SK-N-SH (cell line): Measurements from ENCODE around the gene GARRE1. TPM values are rescaled to one million over a fixed set of nuclear protein-coding genes. Genes with fewer than 3 reads are reported as not detected.

Experiments used
- CTCF ChIA-PET: fragments of 300-600, 350-600 bp; formaldehyde crosslinking; extraction: SDS; loops from one replicate; lab custom pipeline; 2021; lab: Yijun Ruan, JAX
- POLR2A ChIA-PET: fragments of 350-600 bp; sonication (Branson Sonifier 250); formaldehyde crosslinking; extraction: SDS; loops from one replicate; lab custom pipeline; 2020; ENCODE audit warnings: antibody characterized with exemption, inconsistent platforms; lab: Yijun Ruan, JAX
- DNase-seq: peaks from one replicate; pipeline ENCODE4 v3.0.0; 2012
- H2AFZ ChIP-seq: fragments of 200-600 bp; sonication (generic); 2 replicates; pipeline ENCODE4 v1.8.1; 2016; ENCODE audit warnings: antibody characterized with exemption, mild to moderate bottlenecking, low read depth
- H3F3A ChIP-seq: fragments of 200-600 bp; sonication (generic); replicated peaks from 2 replicates; pipeline ENCODE3; 2016; ENCODE audit warnings: antibody characterized with exemption, mild to moderate bottlenecking; ENCODE audit not compliant: insufficient read depth
- H3K27ac ChIP-seq, 2 experiments: fragments of 200-500 bp in 1 of 2; fragments of 200-600 bp in 1 of 2; sonication (Bioruptor generic) in 1 of 2; sonication (generic), shearing (Covaris generic) in 1 of 2; 2 replicates each; pipeline versions ENCODE4 v1.5.1 to v1.6.1; 2014 to 2016; ENCODE audit warnings: low read depth in 2 of 2, inconsistent platforms in 1 of 2, low read length in 1 of 2, mild to moderate bottlenecking in 1 of 2, mixed read lengths in 1 of 2
- H3K27me3 ChIP-seq: fragments of 200-600 bp; sonication (generic), shearing (Covaris generic); 2 replicates; pipeline ENCODE4 v1.6.1; 2016; ENCODE audit warnings: mixed run types; ENCODE audit not compliant: insufficient read depth
- H3K36me3 ChIP-seq, 2 experiments: fragments of 200-500 bp in 1 of 2; fragments of 200-600 bp in 1 of 2; sonication (Bioruptor generic) in 1 of 2; sonication (generic) in 1 of 2; replicated peaks in 1 of 2; 2 replicates each; pipeline versions ENCODE3 to v1.5.1; 2014 to 2016; ENCODE audit warnings: low read length in 1 of 2, mild to moderate bottlenecking in 1 of 2; ENCODE audit not compliant: insufficient read depth in 2 of 2, control insufficient read depth in 1 of 2
- H3K4me1 ChIP-seq, 2 experiments: fragments of 200-500 bp in 1 of 2; fragments of 200-600 bp in 1 of 2; sonication (Bioruptor generic) in 1 of 2; sonication (generic), shearing (Covaris generic) in 1 of 2; 2 replicates each; pipeline versions ENCODE4 v1.5.1 to v1.6.1; 2014 to 2016; ENCODE audit warnings: low read depth in 1 of 2, low read length in 1 of 2, mixed run types in 1 of 2; ENCODE audit not compliant: insufficient read depth in 2 of 2, control insufficient read depth in 1 of 2
- H3K4me2 ChIP-seq: fragments of 200-600 bp; sonication (generic), shearing (Covaris generic); 2 replicates; pipeline ENCODE4 v1.6.1; 2017; ENCODE audit warnings: mixed run types
- H3K4me3 ChIP-seq, 2 experiments: fragments of 200-500 bp in 1 of 2; fragments of 200-600 bp in 1 of 2; sonication (Bioruptor generic) in 1 of 2; sonication (generic), shearing (Covaris generic) in 1 of 2; 2 replicates each; pipeline versions ENCODE4 v1.5.1 to v1.8.1; 2014 to 2016; ENCODE audit warnings: low read depth in 2 of 2, inconsistent platforms in 1 of 2, low read length in 1 of 2, mild to moderate bottlenecking in 1 of 2, mixed read lengths in 1 of 2, moderate library complexity in 1 of 2
- H3K79me2 ChIP-seq: fragments of 200-600 bp; sonication (generic); 2 replicates; pipeline ENCODE4 v1.8.1; 2017; ENCODE audit warnings: mild to moderate bottlenecking; ENCODE audit not compliant: insufficient read depth
- H3K9ac ChIP-seq: fragments of 200-600 bp; sonication (generic); 2 replicates; pipeline ENCODE4 v1.6.1; 2017; ENCODE audit warnings: mixed run types
- H3K9me2 ChIP-seq: fragments of 200-600 bp; sonication (generic); 2 replicates; pipeline ENCODE4 v1.6.1; 2017; ENCODE audit warnings: mixed run types
- H3K9me3 ChIP-seq: fragments of 200-600 bp; sonication (generic); 2 replicates; pipeline ENCODE4 v1.6.1; 2017; ENCODE audit warnings: mixed run types, mild to moderate bottlenecking, moderate library complexity
- H4K20me1 ChIP-seq: fragments of 200-600 bp; sonication (generic); 2 replicates; pipeline ENCODE4 v1.6.1; 2017; ENCODE audit warnings: mild to moderate bottlenecking, mixed run types; ENCODE audit not compliant: insufficient read depth
- CHD2 ChIP-seq: fragments of 150-350 bp; IDR thresholded peaks from 2 replicates; pipeline ENCODE4 v1.6.1; 2018; ENCODE audit warnings: low read length; ENCODE audit not compliant: partially characterized antibody
- ELF1 ChIP-seq: IDR thresholded peaks from 2 replicates; pipeline ENCODE4 v1.4.0; 2012
- EP300 ChIP-seq, 2 experiments: IDR thresholded peaks; 2 replicates each; pipeline versions ENCODE4 v1.4.0 to v1.6.1; 2012; ENCODE audit warnings: borderline replicate concordance in 1 of 2, low read depth in 1 of 2, low read length in 1 of 2
- EZH2phosphoT487 ChIP-seq: fragments of 200-600 bp; sonication (generic); IDR thresholded peaks from 2 replicates; pipeline ENCODE4 v1.6.1; 2017; ENCODE audit warnings: low read depth, mixed run types, mild to moderate bottlenecking, antibody characterized with exemption, moderate library complexity, borderline replicate concordance
- FOSL2 ChIP-seq: IDR thresholded peaks from 2 replicates; pipeline ENCODE4 v1.4.0; 2012; ENCODE audit warnings: low read depth, mild to moderate bottlenecking, moderate library complexity, borderline replicate concordance
- FOXM1 ChIP-seq: IDR thresholded peaks from 2 replicates; pipeline ENCODE4 v1.4.0; 2012; ENCODE audit warnings: low read depth, mild to moderate bottlenecking
- GATA2 ChIP-seq: sonication (generic); formaldehyde crosslinking; IDR thresholded peaks from 2 replicates; pipeline ENCODE4 v1.5.0; 2020; ENCODE audit warnings: mild to moderate bottlenecking, missing genetic modification reagents
- JUND ChIP-seq: IDR thresholded peaks from 2 replicates; pipeline ENCODE4 v1.4.0; 2012
- POLR2AphosphoS5 ChIP-seq: IDR thresholded peaks from 2 replicates; pipeline ENCODE4 v1.6.1; 2012; ENCODE audit warnings: low read depth, low read length
- RAD21 ChIP-seq: IDR thresholded peaks from 2 replicates; pipeline ENCODE4 v1.6.1; 2012; ENCODE audit warnings: mild to moderate bottlenecking, low read length
- RXRA ChIP-seq: IDR thresholded peaks from 2 replicates; pipeline ENCODE4 v1.4.0; 2012; ENCODE audit warnings: low read depth, mild to moderate bottlenecking, borderline replicate concordance
- SIN3A ChIP-seq: IDR thresholded peaks from 2 replicates; pipeline ENCODE4 v1.6.1; 2012; ENCODE audit warnings: low read depth, mild to moderate bottlenecking, low read length, moderate library complexity, borderline replicate concordance
- SMC3 ChIP-seq: IDR thresholded peaks from 2 replicates; pipeline ENCODE4 v1.6.1; 2012; ENCODE audit warnings: low read depth, low read length, improper control_type of control experiment
- TCF12 ChIP-seq: IDR thresholded peaks from 2 replicates; pipeline ENCODE4 v1.4.0; 2012
- TEAD4 ChIP-seq: IDR thresholded peaks from 2 replicates; pipeline ENCODE4 v1.4.0; 2012; ENCODE audit warnings: mild to moderate bottlenecking, borderline replicate concordance; ENCODE audit not compliant: insufficient read depth
- YY1 ChIP-seq: IDR thresholded peaks from 2 replicates; pipeline ENCODE4 v1.4.0; 2012; ENCODE audit warnings: low read depth, mild to moderate bottlenecking
- WGBS: methylation state at CpG from one replicate; pipeline ENCODE4 v1.1.6; 2017; ENCODE audit warnings: low lambda C conversion rate; 5-methylcytosine and 5-hydroxymethylcytosine counted together
- polyA plus RNA-seq, 3 experiments: library from polyadenylated mRNA; depleted of rRNA; stranded (reverse); fragments of >200 nt; gene quantifications; 2 replicates each; pipeline ENCODE4 v1.2.3, GENCODE V29; 2012
- TF ChIP-seq, protein P1 (sequence below): fragments of 200-600 bp; sonication (generic); IDR thresholded peaks from 2 replicates; pipeline ENCODE4 v1.6.1; 2017; ENCODE audit warnings: antibody characterized with exemption, mild to moderate bottlenecking, moderate library complexity
- TF ChIP-seq, protein P2 (sequence below): IDR thresholded peaks from 2 replicates; pipeline ENCODE4 v1.4.0; 2012; ENCODE audit warnings: low read depth
- TF ChIP-seq, protein P3 (sequence below): IDR thresholded peaks from 2 replicates; pipeline ENCODE4; 2012
- TF ChIP-seq, protein P4 (sequence below): IDR thresholded peaks from 2 replicates; pipeline ENCODE4 v1.6.1; 2012; ENCODE audit warnings: mild to moderate bottlenecking, low read depth, low read length, moderate library complexity
- TF ChIP-seq, protein P5 (sequence below): fragments of 150-350 bp; IDR thresholded peaks from 2 replicates; pipeline ENCODE4 v1.6.1; 2017; ENCODE audit warnings: antibody characterized with exemption, low read length, low read depth, borderline replicate concordance

GARRE1 gene
- polyA plus RNA-seq, 1 of the 3 experiments (the other 2 are of a cell fraction): 9.7 TPM

DNA sequence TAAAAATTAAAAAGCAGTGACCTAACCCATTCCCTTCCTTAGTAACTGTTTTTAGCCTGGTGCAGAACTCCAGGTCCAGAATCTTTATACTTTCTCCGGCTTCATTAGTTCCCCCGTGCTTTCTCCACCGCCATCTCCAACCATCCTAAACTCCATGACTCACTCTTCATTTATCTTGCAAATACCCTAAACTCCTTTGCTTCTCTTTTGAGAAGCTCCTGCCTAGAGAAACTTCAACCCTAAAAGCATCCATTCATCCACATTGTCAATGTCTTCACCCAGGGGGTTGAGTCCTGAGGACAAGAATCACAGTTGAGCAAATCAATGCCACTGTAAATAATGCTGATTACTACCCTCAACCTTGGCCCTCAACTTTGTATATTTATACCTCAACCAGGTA lies 17.1 kb upstream of the GARRE1 start:
- CTCF ChIA-PET: interaction anchor here (1.4 kb wide), 1 partner anchor 101 kb away, joined by 5 read pairs; no protein-coding TSS in a partner anchor
- Histone ChIP-seq H3K36me3 (no peaks in the 10 kb centered on the region), H3K9ac (no peak overlapping the region)

DNA sequence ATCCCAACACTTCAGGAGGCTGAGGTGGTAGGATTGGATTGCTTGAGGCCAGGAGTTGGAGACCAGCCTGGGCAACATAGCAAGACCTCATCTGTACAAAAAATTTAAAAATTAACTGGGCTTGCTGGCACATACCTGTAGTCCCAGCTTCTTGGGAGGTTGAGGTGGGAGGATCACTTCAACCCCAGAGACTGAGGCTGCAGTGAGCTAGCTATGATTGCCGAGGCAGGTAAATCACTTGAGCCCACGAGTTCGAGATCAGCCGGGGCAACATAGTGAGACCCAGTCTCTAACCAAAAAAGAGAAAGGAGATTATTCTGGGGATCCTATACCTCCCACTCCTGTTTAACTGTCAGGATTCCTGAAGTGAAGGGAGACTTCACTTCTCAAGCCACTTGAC lies 16.4 kb upstream of the GARRE1 start:
- CTCF ChIA-PET: interaction anchor here (1.4 kb wide), 1 partner anchor 100 kb away, joined by 5 read pairs; no protein-coding TSS in a partner anchor
- no peaks in the 10 kb centered on the region for H3K9me3 ChIP-seq
- no peaks in the 10 kb centered on the region for H3K27me3 ChIP-seq
- no peaks in the 10 kb centered on the region for H3K36me3 ChIP-seq
- H3K9me2 ChIP-seq: no peaks in the 10 kb centered on the region
- 0 out of 2 replicates have a peak, but pooled peaks cover 3% of the 10 kb centered on the region for H3K79me2 ChIP-seq
- no peak overlapping the region for H3K4me2 ChIP-seq
- TF ChIP-seq, protein P1, sequence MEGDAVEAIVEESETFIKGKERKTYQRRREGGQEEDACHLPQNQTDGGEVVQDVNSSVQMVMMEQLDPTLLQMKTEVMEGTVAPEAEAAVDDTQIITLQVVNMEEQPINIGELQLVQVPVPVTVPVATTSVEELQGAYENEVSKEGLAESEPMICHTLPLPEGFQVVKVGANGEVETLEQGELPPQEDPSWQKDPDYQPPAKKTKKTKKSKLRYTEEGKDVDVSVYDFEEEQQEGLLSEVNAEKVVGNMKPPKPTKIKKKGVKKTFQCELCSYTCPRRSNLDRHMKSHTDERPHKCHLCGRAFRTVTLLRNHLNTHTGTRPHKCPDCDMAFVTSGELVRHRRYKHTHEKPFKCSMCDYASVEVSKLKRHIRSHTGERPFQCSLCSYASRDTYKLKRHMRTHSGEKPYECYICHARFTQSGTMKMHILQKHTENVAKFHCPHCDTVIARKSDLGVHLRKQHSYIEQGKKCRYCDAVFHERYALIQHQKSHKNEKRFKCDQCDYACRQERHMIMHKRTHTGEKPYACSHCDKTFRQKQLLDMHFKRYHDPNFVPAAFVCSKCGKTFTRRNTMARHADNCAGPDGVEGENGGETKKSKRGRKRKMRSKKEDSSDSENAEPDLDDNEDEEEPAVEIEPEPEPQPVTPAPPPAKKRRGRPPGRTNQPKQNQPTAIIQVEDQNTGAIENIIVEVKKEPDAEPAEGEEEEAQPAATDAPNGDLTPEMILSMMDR: no peak
- TF ChIP-seq POLR2AphosphoS5 (no peak), FOXM1 (no peak), ELF1 (no peak), FOSL2 (no peak), RAD21 (no peak), CHD2 (no peak), YY1 (no peak), EZH2phosphoT487 (no peak), TCF12 (no peak), SMC3 (no peak), JUND (no peak), TEAD4 (no peak), GATA2 (CRISPR knock-in tag) (no peak), SIN3A (no peak), EP300 (IDR thresholded peaks at IDR 0.05; ENCODE audit: borderline replicate concordance in 1 of 2, low read depth in 1 of 2, low read length in 1 of 2) (no peak)
- TF ChIP-seq, protein P2, sequence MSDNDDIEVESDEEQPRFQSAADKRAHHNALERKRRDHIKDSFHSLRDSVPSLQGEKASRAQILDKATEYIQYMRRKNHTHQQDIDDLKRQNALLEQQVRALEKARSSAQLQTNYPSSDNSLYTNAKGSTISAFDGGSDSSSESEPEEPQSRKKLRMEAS: no peak
- TF ChIP-seq, protein P3, sequence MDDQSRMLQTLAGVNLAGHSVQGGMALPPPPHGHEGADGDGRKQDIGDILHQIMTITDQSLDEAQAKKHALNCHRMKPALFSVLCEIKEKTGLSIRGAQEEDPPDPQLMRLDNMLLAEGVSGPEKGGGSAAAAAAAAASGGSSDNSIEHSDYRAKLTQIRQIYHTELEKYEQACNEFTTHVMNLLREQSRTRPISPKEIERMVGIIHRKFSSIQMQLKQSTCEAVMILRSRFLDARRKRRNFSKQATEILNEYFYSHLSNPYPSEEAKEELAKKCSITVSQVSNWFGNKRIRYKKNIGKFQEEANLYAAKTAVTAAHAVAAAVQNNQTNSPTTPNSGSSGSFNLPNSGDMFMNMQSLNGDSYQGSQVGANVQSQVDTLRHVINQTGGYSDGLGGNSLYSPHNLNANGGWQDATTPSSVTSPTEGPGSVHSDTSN: no peak
- TF ChIP-seq, protein P4, sequence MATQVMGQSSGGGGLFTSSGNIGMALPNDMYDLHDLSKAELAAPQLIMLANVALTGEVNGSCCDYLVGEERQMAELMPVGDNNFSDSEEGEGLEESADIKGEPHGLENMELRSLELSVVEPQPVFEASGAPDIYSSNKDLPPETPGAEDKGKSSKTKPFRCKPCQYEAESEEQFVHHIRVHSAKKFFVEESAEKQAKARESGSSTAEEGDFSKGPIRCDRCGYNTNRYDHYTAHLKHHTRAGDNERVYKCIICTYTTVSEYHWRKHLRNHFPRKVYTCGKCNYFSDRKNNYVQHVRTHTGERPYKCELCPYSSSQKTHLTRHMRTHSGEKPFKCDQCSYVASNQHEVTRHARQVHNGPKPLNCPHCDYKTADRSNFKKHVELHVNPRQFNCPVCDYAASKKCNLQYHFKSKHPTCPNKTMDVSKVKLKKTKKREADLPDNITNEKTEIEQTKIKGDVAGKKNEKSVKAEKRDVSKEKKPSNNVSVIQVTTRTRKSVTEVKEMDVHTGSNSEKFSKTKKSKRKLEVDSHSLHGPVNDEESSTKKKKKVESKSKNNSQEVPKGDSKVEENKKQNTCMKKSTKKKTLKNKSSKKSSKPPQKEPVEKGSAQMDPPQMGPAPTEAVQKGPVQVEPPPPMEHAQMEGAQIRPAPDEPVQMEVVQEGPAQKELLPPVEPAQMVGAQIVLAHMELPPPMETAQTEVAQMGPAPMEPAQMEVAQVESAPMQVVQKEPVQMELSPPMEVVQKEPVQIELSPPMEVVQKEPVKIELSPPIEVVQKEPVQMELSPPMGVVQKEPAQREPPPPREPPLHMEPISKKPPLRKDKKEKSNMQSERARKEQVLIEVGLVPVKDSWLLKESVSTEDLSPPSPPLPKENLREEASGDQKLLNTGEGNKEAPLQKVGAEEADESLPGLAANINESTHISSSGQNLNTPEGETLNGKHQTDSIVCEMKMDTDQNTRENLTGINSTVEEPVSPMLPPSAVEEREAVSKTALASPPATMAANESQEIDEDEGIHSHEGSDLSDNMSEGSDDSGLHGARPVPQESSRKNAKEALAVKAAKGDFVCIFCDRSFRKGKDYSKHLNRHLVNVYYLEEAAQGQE: no peak
- TF ChIP-seq, protein P5, sequence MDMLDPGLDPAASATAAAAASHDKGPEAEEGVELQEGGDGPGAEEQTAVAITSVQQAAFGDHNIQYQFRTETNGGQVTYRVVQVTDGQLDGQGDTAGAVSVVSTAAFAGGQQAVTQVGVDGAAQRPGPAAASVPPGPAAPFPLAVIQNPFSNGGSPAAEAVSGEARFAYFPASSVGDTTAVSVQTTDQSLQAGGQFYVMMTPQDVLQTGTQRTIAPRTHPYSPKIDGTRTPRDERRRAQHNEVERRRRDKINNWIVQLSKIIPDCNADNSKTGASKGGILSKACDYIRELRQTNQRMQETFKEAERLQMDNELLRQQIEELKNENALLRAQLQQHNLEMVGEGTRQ: no peak
- TF ChIP-seq, all 33 proteins: peak for 0
- Histone ChIP-seq H2AFZ (no peak overlapping the region), H3K27ac (no peak overlapping the region), H3K9ac (no peak overlapping the region), H3F3A (peaks cover 12% of the 10 kb centered on the region), H3K4me3 (no peak overlapping the region), H3K4me1 (peaks cover 0 to 12% of the 10 kb centered on the region in 2 experiments; a peak in 1 of 4 replicates), H4K20me1 (peaks cover 9% of the 10 kb centered on the region)
- DNase-seq: no peak
- WGBS: 89% methylated on average over 4 of the region's 4 CpGs
- POLR2A ChIA-PET: no interaction called here

More for the DNA sequence above, 17.1 kb upstream of the GARRE1 start:
- Histone ChIP-seq H3K4me3 (no peak overlapping the region), H3K4me2 (no peak overlapping the region), H3K27ac (no peak overlapping the region), H3K9me3 (no peaks in the 10 kb centered on the region), H3F3A (peaks cover 19% of the 10 kb centered on the region), H3K27me3 (no peaks in the 10 kb centered on the region), H4K20me1 (peaks cover 14% of the 10 kb centered on the region), H3K9me2 (no peaks in the 10 kb centered on the region), H3K4me1 (peaks cover 4 to 12% of the 10 kb centered on the region in 2 experiments; a peak in 2 of 4 replicates), H3K79me2 (0 out of 2 replicates have a peak, but pooled peaks cover 3% of the 10 kb centered on the region)
- WGBS: 96% methylated on average over 3 of the region's 3 CpGs
- no peak for DNase-seq
- POLR2A ChIA-PET: no interaction called here
- no peak for TF ChIP-seq POLR2AphosphoS5
- TF ChIP-seq RXRA: no peak
- no peak for TF ChIP-seq EZH2phosphoT487
- TF ChIP-seq JUND: no peak
- TF ChIP-seq, all 33 proteins: peak for 0
- no peak overlapping the region for H2AFZ ChIP-seq
